ENCODE data around the gene ANKRD33. TPM values are rescaled to one million over a fixed set of nuclear protein-coding genes. Genes with fewer than 3 reads are reported as not detected.

ANKRD33 gene
- total RNA-seq, 1 donor from 2014 or later: not detected

DNA sequence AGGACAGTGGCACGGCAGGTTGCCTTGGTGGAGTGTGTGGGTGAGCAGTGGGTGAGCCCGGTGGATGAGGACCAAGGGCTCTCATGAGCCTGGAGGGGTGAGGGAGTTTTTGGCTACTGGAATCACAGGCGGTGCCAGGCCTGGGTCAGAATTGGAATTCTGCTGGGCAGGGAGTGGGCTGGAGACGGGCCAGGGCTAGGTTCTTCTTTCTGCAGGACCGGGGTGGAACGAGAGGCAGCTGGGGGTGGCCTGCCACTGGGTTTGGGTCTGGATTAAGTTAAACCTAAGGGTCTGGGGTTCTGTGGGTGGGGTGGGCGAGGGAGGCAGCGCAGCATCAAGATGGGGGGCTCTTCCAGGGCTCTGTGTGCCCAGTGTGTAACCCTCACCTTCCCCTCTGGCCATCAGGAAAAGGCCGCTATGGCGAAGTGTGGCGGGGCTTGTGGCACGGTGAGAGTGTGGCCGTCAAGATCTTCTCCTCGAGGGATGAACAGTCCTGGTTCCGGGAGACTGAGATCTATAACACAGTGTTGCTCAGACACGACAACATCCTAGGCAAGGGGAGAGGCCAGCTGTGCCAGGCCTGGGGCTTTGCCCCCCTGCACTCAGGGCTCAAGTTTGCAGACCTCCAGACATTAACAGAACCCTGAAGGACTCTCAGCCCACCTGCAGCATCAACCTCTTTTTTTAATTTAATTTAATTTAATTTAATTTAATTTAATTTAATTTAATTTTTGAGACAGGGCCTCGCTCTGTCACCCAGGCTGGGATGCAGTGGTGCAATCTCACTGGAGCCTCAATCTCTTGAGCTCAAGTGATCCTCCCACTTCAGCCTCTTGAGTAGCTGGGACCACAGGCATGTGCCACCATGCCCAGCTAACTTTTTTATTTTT, 26.4 kb downstream of the ANKRD33 start:
- no peak for DNase-seq (ENCODE audit: low read depth)

GRCh38 chr12:51915003-51915625, 27.2 kb downstream of the ANKRD33 start:
- DNase-seq (ENCODE audit: low read depth): no peak

DNA sequence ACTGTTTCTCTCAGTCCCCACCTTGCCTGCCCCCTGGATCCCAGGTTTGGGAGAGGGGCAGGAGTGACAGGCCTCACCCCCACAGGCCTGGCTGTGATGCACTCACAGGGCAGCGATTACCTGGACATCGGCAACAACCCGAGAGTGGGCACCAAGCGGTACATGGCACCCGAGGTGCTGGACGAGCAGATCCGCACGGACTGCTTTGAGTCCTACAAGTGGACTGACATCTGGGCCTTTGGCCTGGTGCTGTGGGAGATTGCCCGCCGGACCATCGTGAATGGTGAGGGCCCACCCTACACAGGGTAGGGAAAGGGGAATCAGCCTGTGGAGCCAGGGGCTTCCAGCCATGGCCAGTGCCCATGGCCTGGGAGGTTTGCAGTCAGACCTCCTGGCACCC, 28.0 kb downstream of the ANKRD33 start:
- no peak for DNase-seq (ENCODE audit: low read depth)

DNA sequence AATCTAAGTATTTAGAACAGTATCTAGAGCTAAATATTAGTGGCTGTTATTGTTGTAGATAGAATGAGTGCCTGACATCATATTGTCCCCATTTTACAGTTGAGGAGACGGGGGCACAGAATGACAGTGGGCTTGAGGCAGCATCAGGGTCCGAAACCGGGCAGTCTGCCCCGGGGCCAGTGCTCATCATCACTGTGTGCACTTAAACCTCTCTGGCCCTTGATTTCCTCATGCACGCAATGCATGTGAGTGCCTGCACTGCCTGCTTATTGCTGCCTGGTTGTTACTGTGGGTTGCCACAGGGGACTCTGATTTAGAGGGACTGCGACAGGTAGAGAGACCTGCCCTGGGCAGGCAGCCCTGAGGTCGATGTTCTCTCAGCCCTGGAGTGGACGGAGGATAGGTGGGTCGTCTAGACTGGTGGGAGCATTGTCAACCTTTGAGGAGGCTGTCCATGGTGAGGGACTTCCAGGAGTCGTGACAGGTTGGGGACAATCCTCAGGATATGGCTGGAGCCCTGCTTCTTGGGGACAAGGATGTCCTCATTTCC, 29.2 kb downstream of the ANKRD33 start:
- DNase-seq (ENCODE audit: low read depth): no peak

DNA sequence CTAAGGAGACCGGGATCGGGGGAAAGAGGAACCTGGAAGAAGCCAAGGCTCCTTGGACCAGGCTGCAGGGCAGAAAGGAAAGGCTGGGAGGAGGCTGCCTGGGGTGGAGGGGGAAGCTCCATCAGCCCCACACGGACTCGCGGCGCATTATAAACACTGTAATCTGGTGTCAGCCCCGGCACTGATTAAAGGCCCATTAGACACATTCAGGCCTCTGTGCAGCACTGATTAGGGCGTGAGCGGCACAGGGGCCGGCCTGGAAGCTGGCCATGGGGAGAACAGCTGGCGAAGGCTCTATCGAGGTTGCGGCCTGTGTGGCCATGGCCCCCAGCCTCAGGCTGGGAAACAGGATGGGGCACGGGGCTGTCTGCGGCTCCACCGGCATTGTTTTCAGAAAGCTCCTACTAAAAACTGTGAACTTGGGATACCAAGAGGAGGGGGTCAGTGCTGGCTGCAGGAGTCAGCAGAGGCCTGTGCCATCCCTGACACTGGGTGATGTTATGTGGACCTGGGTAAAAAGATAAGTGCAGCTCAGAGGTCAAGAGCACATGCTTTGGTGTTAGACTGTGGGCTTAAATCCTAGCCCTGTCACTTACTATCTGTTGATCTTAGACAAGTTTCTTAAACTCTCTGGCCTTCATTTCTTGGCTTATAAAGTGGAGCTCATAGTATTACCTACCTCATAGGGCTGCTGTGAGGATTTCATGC, 30.0 kb downstream of the ANKRD33 start:
- no peak for DNase-seq (ENCODE audit: low read depth)

- no peak for DNase-seq (ENCODE audit: low read depth)
These were observed 32.1 kb downstream of the ANKRD33 start for GRCh38 chr12:51920046-51920445.

- peak; percentile 59 for DNase-seq (ENCODE audit: low read depth)
These were observed 33.3 kb downstream of the ANKRD33 start for GRCh38 chr12:51921017-51921725.

DNA sequence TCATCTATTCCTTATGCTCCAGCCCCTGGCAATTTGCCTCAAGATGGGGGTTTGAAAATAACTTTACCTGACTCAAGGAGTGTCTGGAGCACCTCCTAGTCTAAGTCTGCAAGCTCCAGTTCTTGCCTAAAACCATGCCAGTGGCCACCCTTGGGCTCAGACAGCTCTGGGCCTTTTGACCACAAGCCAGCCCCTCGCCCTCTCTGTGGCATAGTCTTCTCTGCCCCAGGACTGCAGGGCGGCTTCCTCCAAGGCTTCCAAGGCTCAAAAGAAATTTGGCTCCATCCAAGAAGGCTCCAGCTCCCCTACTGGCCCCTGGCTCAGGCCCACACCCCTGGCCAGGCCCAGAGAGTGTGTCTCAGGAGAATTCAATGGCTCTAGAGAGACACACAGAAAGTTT, 34.2 kb downstream of the ANKRD33 start:
- no peak for DNase-seq (ENCODE audit: low read depth)

GRCh38 chr12:51922762-51923505, 35.0 kb downstream of the ANKRD33 start:
- DNase-seq (ENCODE audit: low read depth): peak; percentile 66

GRCh38 chr12:51923506-51924365, 35.8 kb downstream of the ANKRD33 start:
- peak; percentile 36 for DNase-seq (ENCODE audit: low read depth)

- DNase-seq (ENCODE audit: low read depth): no peak
These were observed 36.8 kb downstream of the ANKRD33 start for GRCh38 chr12:51924551-51925319.

DNA sequence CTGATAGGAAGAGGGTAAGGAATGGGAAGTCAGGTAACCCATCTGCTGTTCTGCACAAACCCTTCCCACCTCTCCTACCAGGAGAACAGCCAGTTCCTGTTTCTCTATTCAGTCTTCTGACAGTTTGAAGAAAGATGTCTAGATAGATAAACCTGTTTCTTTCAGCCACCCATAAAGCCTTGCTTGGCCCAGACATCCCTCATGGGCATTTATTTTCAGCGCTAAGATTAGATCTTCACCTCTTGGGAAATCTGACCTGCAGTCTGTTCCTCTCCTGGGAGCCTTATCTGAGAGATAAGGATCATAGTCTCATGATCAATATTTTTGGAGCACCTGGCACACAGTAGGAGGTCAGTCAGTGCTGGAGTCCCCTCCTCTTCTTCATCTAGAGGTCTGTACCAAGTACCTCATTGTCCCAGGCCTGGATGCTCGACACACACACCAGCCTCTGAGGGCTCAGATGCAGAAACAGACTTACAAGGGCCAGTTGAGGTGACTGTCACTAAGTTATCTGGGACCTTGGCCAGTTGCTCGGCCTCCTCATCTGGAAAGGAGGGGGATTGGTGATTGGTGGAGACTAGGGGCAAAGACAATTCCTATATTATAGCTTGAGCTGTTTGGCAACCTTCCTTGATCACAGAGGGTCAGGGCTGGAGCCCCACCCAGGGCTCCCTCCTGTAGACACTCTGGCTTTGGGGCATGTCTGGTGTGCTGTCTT, 37.6 kb downstream of the ANKRD33 start:
- no peak for DNase-seq (ENCODE audit: low read depth)

- no peak for DNase-seq (ENCODE audit: low read depth)
These were observed 38.2 kb downstream of the ANKRD33 start for GRCh38 chr12:51926064-51926632.

GRCh38 chr12:51926718-51927117, 38.8 kb downstream of the ANKRD33 start:
- no peak for DNase-seq (ENCODE audit: low read depth)

DNA sequence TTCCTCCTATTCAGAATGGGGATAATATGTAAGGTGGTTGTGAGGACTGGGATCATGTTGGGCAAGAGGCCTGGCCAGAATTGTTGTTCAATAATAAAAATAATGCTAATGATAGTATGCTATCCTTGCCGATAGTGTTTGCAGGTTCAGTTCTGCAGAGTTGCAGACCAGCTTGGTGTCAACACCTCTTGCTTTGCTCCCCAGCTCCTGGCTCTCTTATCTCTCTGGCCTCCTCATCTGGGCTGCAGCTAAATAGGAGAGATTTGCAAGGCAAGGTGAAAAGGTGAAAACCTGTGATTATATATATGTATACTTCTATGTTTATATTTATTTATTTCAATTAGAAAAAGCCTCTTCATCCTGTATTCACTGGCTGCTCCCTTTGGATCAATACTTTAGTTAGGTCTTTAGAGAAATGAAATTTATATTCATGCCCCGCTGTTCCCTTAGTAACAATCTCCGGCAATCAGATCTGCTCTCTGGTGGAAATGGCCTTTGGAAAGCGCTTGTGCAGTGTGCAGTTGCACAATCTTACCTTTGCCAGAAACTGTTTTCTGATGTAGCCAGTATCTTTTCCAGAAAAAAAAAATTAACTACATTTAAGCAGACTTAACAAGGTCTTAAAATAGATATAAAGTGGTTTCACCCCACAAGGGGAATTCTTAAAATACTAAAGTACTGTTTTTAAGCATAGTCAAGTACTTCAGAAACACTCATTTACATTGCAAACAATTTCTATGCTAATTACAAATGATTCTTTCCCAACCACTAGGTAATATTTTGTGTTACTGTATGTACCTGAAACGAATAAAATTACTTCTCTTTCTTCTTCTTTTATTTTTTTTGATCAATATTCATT, 44.5 kb downstream of the ANKRD33 start:
- DNase-seq (ENCODE audit: low read depth): no peak

- no peak for DNase-seq (ENCODE audit: low read depth)
These were observed 46.2 kb downstream of the ANKRD33 start for GRCh38 chr12:51934080-51934479.

GRCh38 chr12:51937926-51938325, 50.0 kb downstream of the ANKRD33 start:
- DNase-seq (ENCODE audit: low read depth): no peak
